ENCODE measurements around the gene ATMIN.

ATMIN gene

DNA sequence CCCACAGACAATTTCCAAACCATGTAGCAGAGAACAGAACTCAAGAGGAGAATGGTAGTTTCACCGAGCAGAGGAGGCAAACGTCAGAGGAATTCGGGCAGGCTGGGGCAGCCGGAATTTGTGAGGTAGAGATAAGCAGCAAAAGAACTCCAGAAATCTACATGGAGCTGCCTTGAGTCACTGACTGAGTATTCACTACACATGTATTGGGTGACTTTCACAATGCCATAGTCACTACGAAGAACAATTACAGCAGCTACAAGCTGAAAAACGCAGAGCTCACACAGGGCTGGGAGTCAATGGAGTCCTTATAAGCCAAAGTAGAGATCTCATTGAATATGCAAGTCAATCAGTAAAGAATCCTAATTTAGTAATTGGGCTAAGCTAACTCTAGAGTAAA lies 42.3 kb upstream of the ATMIN start:
- no peaks in the 10 kb centered on the region for H3K27me3 ChIP-seq
- no peak overlapping the region for H3K9ac ChIP-seq
- no peak overlapping the region for H3K27ac ChIP-seq
- H3K4me3 ChIP-seq = no peak overlapping the region
- H3K9me3 ChIP-seq (replicated peaks in 1 of 11) = no peaks in the 10 kb centered on the region
- H3K36me3 ChIP-seq = peaks cover 19 to 57% (median 42%) of the 10 kb centered on the region in 11 experiments
- peaks cover 0 to 61% (median 10%) of the 10 kb centered on the region in 11 experiments; a peak in 7 of 22 replicates for H4K20me1 ChIP-seq
- no peak for TF ChIP-seq Cebpa-rat (IDR thresholded peaks at IDR 0.05)
- H3K4me2 ChIP-seq = no peak overlapping the region
- H3K4me1 ChIP-seq = peaks cover 7 to 19% (median 14%) of the 10 kb centered on the region in 10 experiments; a peak in 19 of 20 replicates

DNA sequence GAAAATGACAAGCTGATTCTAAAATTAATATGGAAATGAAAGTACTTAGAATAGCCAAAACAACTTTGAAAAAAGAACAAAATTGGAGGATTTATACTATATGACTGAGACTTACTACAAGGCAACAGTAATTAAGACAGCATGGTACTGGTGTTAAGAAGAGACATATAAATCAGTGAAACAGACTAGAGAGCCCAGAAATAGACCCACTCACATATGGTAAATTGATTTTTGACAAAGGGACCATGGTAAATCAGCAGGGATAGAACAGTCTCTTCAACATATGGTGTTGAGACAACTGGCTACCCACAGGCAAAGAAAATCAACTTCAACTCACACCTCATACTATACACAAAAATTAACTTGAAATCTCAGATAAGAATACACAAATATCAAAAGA lies 41.8 kb upstream of the ATMIN start:
- H3K4me2 ChIP-seq = no peak overlapping the region
- no peak for TF ChIP-seq Cebpa-rat (IDR thresholded peaks at IDR 0.05)
- H3K9me3 ChIP-seq (replicated peaks in 1 of 11) = no peaks in the 10 kb centered on the region

DNA sequence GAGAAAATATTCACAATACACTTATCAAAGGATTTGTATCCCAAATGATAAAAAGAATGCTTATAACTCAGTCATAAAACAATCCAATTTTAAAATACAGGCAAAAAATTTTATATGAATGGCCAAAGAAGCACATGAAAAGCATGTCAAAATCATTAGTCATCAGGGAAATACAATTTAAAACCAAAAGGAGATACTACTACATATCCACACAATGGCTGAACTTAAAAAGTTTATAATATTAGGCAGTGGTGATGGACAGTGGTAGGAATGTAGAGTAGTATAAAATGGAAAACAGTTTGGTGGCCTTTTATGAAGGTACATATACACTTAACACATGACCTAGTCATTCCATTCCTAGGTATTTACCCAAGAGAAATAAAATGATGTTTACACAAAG lies 41.2 kb upstream of the ATMIN start:
- Histone ChIP-seq H3K9ac (no peak overlapping the region), H3K4me2 (no peak overlapping the region), H3K4me3 (no peak overlapping the region), H3K4me1 (peaks cover 9 to 25% (median 14%) of the 10 kb centered on the region in 10 experiments; a peak in 19 of 20 replicates), H3K9me3 (replicated peaks in 1 of 11) (no peaks in the 10 kb centered on the region; a peak in 1 of 22 replicates), H3K27ac (no peak overlapping the region), H3K36me3 (peaks cover 17 to 59% (median 42%) of the 10 kb centered on the region in 11 experiments), H3K27me3 (no peaks in the 10 kb centered on the region), H4K20me1 (peaks cover 0 to 65% (median 10%) of the 10 kb centered on the region in 11 experiments; a peak in 7 of 22 replicates)
- TF ChIP-seq Cebpa-rat (IDR thresholded peaks at IDR 0.05) = no peak

More for the DNA sequence above, 41.8 kb upstream of the ATMIN start:
- H3K27me3 ChIP-seq = no peaks in the 10 kb centered on the region
- H3K4me1 ChIP-seq = peaks cover 9 to 24% (median 14%) of the 10 kb centered on the region in 10 experiments; a peak in 19 of 20 replicates
- peaks cover 17 to 57% (median 42%) of the 10 kb centered on the region in 11 experiments for H3K36me3 ChIP-seq
- no peak overlapping the region for H3K9ac ChIP-seq
- no peak overlapping the region for H3K4me3 ChIP-seq
- peaks cover 0 to 59% (median 10%) of the 10 kb centered on the region in 11 experiments; a peak in 7 of 22 replicates for H4K20me1 ChIP-seq
- no peak overlapping the region for H3K27ac ChIP-seq

DNA sequence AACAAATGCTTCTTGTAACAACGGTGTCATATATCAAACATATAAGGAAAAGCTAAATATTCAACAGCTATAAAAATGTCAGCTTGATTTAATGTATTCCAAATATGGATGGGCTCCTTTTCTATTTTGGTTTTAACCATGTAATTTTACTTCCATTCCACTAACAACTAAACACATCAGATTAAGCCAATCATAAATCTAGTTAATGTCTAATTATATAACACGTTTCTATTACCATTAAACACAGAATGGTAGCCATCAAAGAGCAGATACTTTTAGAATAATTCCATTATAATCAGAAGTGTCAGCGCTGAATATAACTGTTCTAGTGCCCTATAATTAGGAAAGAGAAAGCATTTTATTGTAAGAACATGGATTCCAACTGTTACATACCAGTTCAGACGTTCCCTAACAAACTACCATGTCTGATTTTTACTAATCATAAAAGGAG lies 38.9 kb upstream of the ATMIN start:
- peaks cover 11 to 54% (median 37%) of the 10 kb centered on the region in 11 experiments; a peak in 21 of 22 replicates for H3K36me3 ChIP-seq
- peak overlapping the region in 5 of 11 experiments; percentile 4 to 64 (median 41); a peak in 4 of 22 replicates for H3K9ac ChIP-seq
- peak overlapping the region; percentile 6 to 87 (median 52); a peak in 15 of 22 replicates for H3K4me2 ChIP-seq

DNA sequence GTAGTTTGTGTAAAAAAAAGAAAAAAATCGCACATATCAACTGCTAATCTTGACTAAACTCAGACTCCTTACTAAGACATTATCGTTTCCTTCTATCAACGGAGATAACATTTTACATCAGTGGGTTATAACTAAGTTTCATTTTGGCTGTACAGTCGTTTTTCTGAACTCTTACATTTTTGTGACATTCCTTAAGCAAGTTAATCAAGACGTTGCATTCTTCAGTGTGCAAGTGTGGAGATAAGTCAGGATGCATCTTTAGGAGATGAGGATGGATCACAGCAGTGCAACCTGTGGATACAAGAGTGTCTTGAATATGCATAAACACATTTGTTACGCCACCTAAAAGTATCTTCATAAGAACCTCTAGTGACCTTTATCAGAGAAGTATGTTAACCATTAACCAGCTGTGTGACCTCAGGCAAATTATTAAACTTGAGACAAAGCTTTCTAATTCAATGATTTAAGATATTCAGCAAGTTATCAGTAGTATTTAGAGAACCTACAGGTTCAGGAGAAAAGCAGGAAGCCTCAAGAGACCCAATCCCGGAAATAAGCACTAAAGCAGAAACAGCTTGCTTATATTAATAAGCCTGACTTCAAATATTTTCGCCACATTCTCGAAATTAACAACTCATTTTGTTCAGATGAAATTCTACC lies 38.4 kb upstream of the ATMIN start:
- Histone ChIP-seq H3K4me3 (peak overlapping the region in 2 of 10 experiments; percentile 35 to 42; a peak in 4 of 20 replicates), H3K27ac (peak overlapping the region in 6 of 11 experiments; percentile 7 to 54 (median 40); a peak in 10 of 22 replicates), H3K4me1 (peaks cover 9 to 25% (median 14%) of the 10 kb centered on the region in 10 experiments; a peak in 19 of 20 replicates)

More for the DNA sequence above, 38.9 kb upstream of the ATMIN start:
- H3K4me3 ChIP-seq = peak overlapping the region in 2 of 10 experiments; percentile 35 to 42; a peak in 2 of 20 replicates
- no peaks in the 10 kb centered on the region for H3K27me3 ChIP-seq
- no peak for TF ChIP-seq Cebpa-rat (IDR thresholded peaks at IDR 0.05)
- peak overlapping the region in 4 of 11 experiments; percentile 7 to 54 (median 38); a peak in 6 of 22 replicates for H3K27ac ChIP-seq
- H3K9me3 ChIP-seq (replicated peaks in 1 of 11) = peaks cover 0 to 7% (median 6%) of the 10 kb centered on the region in 11 experiments; a peak in 7 of 22 replicates
- peaks cover 0 to 72% (median 10%) of the 10 kb centered on the region in 11 experiments; a peak in 7 of 22 replicates for H4K20me1 ChIP-seq
- H3K4me1 ChIP-seq = peaks cover 9 to 25% (median 14%) of the 10 kb centered on the region in 10 experiments; a peak in 19 of 20 replicates

DNA sequence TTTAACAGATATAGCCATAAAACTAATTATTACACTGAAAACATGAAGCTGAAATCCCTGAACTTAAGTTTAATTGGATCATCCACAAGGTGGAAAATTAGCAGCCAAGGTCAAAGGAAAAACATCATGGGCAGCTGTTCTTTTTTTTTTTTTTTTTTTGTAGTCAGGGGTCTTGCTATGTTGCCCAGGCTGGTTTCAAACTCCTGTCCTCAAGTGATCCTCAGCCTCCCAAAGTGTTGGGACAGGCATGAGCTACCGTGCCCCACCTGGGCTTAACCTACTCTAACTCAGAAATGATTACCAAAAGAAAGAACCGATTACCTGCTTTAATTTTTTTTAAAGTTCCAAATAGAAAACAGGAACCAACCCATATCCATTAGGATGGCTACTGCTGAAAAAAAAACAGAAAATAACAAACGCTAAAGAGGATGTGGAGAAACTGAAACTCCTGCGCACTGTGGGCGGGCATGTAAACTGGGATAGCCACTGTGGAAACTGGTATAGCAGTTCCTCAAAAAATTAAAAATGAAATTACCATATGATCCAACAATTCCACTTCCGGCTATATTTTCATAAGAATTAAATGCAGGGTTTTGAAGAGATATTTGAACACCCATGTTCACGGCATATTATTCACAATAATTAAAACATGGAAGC lies 37.5 kb upstream of the ATMIN start:
- peak overlapping the region in 6 of 11 experiments; percentile 7 to 54 (median 40); a peak in 8 of 22 replicates for H3K27ac ChIP-seq

More for the DNA sequence above, 38.4 kb upstream of the ATMIN start:
- H4K20me1 ChIP-seq = peaks cover 0 to 72% (median 14%) of the 10 kb centered on the region in 11 experiments; a peak in 7 of 22 replicates
- H3K27me3 ChIP-seq = no peaks in the 10 kb centered on the region
- H3K36me3 ChIP-seq = peaks cover 11 to 50% (median 34%) of the 10 kb centered on the region in 11 experiments; a peak in 17 of 22 replicates
- H3K4me2 ChIP-seq = peak overlapping the region; percentile 6 to 87 (median 52); a peak in 20 of 22 replicates
- H3K9me3 ChIP-seq (replicated peaks in 1 of 11) = peaks cover 0 to 7% (median 6%) of the 10 kb centered on the region in 11 experiments; a peak in 7 of 22 replicates
- TF ChIP-seq Cebpa-rat (IDR thresholded peaks at IDR 0.05) = no peak
- peak overlapping the region in 7 of 11 experiments; percentile 4 to 64 (median 32); a peak in 7 of 22 replicates for H3K9ac ChIP-seq

DNA sequence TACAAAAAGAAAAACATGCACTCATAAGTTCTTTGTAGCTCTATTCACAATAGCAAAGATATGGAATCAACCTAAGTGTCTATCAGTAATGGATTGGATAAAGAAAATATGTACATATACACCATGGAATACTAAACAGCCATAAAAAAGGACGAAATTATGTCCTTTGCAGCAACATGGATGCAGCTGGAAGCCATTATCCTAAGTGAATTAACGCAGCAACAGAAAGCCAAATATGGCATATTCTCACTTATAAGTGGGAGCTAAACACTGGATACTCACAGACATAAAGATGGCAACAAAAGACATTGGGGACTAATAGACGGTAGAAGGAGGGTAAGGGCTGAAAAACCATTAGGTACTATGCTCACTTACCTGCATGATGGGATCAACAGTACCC lies 34.8 kb upstream of the ATMIN start:
- H3K27ac ChIP-seq = no peak overlapping the region
- H3K9ac ChIP-seq = no peak overlapping the region
- H3K27me3 ChIP-seq = no peaks in the 10 kb centered on the region
- H3K9me3 ChIP-seq (replicated peaks in 1 of 11) = peaks cover 0 to 7% (median 6%) of the 10 kb centered on the region in 11 experiments; a peak in 7 of 22 replicates
- H3K36me3 ChIP-seq = peaks cover 6 to 23% (median 10%) of the 10 kb centered on the region in 11 experiments; a peak in 13 of 22 replicates
- peaks cover 34 to 52% (median 37%) of the 10 kb centered on the region in 10 experiments for H3K4me1 ChIP-seq
- H3K4me3 ChIP-seq = no peak overlapping the region
- no peak for TF ChIP-seq Cebpa-rat (IDR thresholded peaks at IDR 0.05)
- H3K4me2 ChIP-seq = no peak overlapping the region
- peaks cover 0 to 88% (median 15%) of the 10 kb centered on the region in 11 experiments; a peak in 16 of 22 replicates for H4K20me1 ChIP-seq

More for the DNA sequence above, 37.5 kb upstream of the ATMIN start:
- Histone ChIP-seq H4K20me1 (peaks cover 0 to 70% (median 15%) of the 10 kb centered on the region in 11 experiments; a peak in 7 of 22 replicates), H3K4me3 (0 out of 20 replicates have a peak overlapping the region, but pooled peaks of 1 of the 10 experiments have one; percentile 35), H3K9ac (peak overlapping the region in 3 of 11 experiments; percentile 4 to 41 (median 24); a peak in 3 of 22 replicates), H3K4me2 (peak overlapping the region in 10 of 11 experiments; percentile 6 to 87 (median 53); a peak in 17 of 22 replicates), H3K9me3 (replicated peaks in 1 of 11) (peaks cover 0 to 7% (median 6%) of the 10 kb centered on the region in 11 experiments; a peak in 7 of 22 replicates), H3K36me3 (peaks cover 7 to 42% (median 27%) of the 10 kb centered on the region in 11 experiments; a peak in 17 of 22 replicates), H3K4me1 (peaks cover 9 to 25% (median 14%) of the 10 kb centered on the region in 10 experiments; a peak in 19 of 20 replicates), H3K27me3 (no peaks in the 10 kb centered on the region)
- TF ChIP-seq Cebpa-rat (IDR thresholded peaks at IDR 0.05) = no peak

DNA sequence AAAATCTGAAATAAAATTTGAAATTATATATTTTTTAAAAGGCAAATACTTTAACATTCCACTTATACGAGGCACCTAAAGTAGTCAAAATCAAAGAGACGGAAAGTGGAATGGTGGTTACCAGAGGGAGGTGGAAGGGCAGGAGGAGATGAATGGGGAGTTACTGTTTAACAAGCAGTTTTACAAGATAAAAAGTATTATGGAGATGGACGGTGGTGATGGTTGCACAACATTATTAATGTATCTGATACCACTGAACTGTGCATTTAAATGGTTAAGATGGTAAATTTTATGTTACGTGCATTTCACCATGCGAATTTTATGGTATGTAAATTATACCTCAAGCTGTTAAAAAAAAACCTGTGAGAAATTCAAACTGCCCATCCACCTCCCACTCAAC lies 34.3 kb upstream of the ATMIN start:
- Histone ChIP-seq H3K9ac (no peak overlapping the region), H3K4me1 (peaks cover 34 to 52% (median 37%) of the 10 kb centered on the region in 10 experiments), H3K36me3 (peaks cover 6 to 18% (median 10%) of the 10 kb centered on the region in 11 experiments; a peak in 13 of 22 replicates), H3K27me3 (no peaks in the 10 kb centered on the region), H3K9me3 (replicated peaks in 1 of 11) (peaks cover 0 to 7% (median 6%) of the 10 kb centered on the region in 11 experiments; a peak in 7 of 22 replicates), H3K27ac (no peak overlapping the region), H4K20me1 (peaks cover 0 to 92% (median 16%) of the 10 kb centered on the region in 11 experiments; a peak in 16 of 22 replicates), H3K4me3 (no peak overlapping the region), H3K4me2 (no peak overlapping the region)
- no peak for TF ChIP-seq Cebpa-rat (IDR thresholded peaks at IDR 0.05)

Data from BLaER1 treated with 17β-estradiol and CSF1 and Interleukin-3, amounts not matched to agents 10 nM and 100 nM (cell line).